GM19023 (cell line): ENCODE results near the gene CCER1.
A peak's percentile ranks its signal among the peaks of the same experiment; 100 is the strongest.

Experiments used
- ATAC-seq: cut with Tn5 transposase; IDR thresholded peaks from one replicate; pipeline ENCODE4 v1.9.1; 2021; ENCODE audit warnings: mild to moderate bottlenecking, moderate library complexity; ENCODE audit not compliant: unreplicated experiment

Gene CCER1

DNA sequence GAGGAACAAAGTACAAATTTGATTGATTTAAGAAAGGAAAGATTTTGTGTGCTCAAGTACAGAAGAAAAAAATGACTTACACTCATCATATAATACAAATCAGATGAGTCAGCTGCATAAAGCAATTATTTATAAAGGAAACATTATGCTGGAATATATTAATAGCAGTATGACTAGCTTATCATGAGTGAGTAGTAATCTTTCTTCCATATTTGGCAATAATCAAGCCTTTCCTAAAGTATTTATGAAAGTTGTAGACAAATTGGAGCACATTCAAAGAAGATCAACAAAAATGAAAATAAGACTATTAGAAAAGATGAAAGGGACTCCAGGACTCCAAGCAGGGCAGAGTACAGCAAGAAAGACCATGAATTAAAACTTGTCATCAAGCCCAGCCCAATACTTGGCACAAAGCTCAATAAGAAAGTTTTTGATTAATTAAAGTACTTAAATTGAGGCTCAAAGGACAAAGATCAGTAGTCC is 32.8 kb downstream of the CCER1 start:
- ATAC-seq: no peak

- ATAC-seq: no peak
Observed at GRCh38 chr12:90921536-90921935, 33.4 kb downstream of the CCER1 start.

- no peak for ATAC-seq
Observed at GRCh38 chr12:90920222-90920621, 34.8 kb downstream of the CCER1 start.

DNA sequence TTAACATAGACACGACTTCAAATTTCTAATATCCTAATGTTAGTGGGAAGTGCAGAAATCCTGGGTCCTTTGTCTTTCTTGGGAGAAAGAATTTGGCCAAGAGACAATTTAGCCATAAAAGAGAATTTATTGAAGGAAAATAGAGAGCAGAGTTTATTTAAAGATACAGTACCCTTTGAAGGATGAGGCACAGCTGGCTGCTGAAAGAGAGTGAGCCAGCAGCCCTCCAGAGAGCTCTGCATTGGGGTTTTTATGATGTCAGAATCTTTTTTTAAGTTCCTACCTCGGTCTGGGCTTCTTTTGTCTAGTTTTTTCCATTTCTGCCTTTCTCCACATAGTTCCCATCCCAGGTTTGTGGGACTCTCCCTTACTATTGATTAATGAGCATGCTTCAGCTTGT is 37.5 kb downstream of the CCER1 start:
- no peak for ATAC-seq

DNA sequence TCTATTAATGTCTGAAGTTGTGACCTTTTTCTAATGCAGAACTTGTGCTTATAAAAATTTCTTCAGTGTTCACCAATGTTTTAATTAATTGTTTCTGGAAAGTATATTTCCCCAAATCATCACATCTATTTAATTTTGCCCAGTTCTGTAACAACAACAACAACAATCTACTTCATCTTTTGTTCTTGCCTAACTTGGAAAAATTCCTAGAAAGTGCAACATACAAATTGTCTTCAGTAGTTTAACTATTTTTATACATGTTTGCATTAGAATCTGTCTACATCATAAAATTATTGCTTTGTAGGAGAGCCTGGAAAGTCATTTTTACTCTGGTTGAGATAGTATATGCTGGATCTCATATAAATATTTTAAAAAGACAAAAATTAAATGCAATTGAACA is 38.5 kb downstream of the CCER1 start:
- no peak for ATAC-seq

DNA sequence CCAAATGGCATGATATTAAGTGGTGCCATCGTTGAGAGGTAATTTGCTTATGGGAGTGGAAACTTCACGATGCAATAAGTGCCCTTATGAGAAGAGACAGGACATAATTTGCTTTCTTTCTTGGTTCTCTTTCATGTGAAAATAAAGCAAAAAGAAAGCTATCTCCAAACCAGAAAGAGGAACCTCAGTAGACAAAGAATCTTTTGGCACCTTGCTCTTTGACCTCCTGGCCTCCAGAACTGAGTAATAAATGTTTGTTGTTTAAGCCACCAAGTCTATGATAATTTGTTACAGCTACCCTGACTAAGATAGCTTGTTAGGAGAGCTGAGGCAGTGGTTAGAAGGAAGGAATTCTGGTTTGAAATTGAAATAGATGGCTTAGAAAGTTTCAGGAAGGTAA is 39.6 kb downstream of the CCER1 start:
- ATAC-seq: peak; percentile 40

DNA sequence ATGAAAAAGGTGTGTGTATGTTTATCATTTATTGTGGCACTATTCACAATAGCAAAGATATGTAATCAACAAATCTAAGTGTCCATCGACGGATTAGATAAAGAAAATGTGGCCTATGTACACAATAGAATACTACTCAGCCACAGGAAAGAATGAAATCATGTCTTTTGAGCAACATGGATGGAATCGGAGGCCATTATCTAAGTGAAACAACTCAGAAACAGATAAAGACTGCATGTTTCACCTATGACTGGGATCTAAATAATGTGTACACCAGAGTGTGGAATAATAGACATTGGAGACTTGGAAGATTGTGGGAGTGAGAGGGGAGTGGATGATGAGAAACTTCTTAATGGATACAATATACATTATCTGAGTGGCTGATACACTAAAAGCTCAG is 44.0 kb downstream of the CCER1 start:
- no peak for ATAC-seq

- ATAC-seq: no peak
Observed at GRCh38 chr12:90909069-90909770, 45.8 kb downstream of the CCER1 start.

DNA sequence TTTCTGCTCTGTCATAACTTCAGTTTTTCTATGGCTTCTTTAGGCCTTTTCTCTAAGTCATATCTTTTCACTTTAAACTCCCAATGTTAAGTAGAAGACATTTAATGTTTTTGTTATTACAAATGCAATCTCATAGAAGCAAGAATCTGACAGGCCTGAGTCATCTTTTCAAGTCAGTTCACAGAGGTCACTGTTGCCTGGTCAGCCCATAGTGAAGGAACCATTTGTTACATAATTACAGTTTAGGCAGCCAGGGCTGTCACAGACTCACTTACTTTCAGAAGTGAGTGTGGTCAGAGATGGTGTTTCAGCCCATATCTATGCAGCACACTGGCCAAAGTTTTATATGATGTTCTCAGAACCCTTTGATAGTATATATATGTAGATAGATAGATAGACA is 46.5 kb downstream of the CCER1 start:
- no peak for ATAC-seq

GRCh38 chr12:90905691-90906370 is 49.1 kb downstream of the CCER1 start:
- no peak for ATAC-seq

GRCh38 chr12:90902596-90902995 is 52.4 kb downstream of the CCER1 start:
- no peak for ATAC-seq
